Bronchial epithelial cell (primary cell): ENCODE data around the gene SPHK2. TPM values are rescaled to one million over a fixed set of nuclear protein-coding genes. Genes with fewer than 3 reads are reported as not detected.

Source experiments
- DNase-seq: peaks from one replicate; pipeline ENCODE4 v3.0.0-alpha.2; 2010; ENCODE audit warnings: low read depth
- FAIRE-seq: peaks from 2 replicates; lab custom pipeline; 2011; peaks lifted over from hg19 to GRCh38; lab: Jason Lieb, UNC
- H3K27me3 ChIP-seq: 2 replicates; pipeline ENCODE4 v1.5.1; 2011; ENCODE audit warnings: low read length; ENCODE audit not compliant: control insufficient read depth, insufficient read depth
- H3K36me3 ChIP-seq: 2 replicates; pipeline ENCODE4 v1.5.1; 2011; ENCODE audit warnings: low read length; ENCODE audit not compliant: control insufficient read depth, insufficient read depth
- H3K4me3 ChIP-seq: 2 replicates; pipeline ENCODE4 v1.5.1; 2011; ENCODE audit warnings: mild to moderate bottlenecking, low read depth, low read length, control low read depth
- CTCF ChIP-seq: IDR thresholded peaks from 2 replicates; pipeline ENCODE4 v1.5.1; 2011; ENCODE audit warnings: mild to moderate bottlenecking, moderate library complexity, low read length, control low read depth, inconsistent platforms; ENCODE audit not compliant: insufficient read depth, severe bottlenecking
- total RNA-seq: library from RNA; depleted of rRNA; stranded (reverse); fragments of >200 nt; gene quantifications from 2 replicates; pipeline ENCODE4 v1.2.1, GENCODE V29; 2014

SPHK2 gene
- total RNA-seq, 1 donor from 2014 or later = 3.4 TPM

DNA sequence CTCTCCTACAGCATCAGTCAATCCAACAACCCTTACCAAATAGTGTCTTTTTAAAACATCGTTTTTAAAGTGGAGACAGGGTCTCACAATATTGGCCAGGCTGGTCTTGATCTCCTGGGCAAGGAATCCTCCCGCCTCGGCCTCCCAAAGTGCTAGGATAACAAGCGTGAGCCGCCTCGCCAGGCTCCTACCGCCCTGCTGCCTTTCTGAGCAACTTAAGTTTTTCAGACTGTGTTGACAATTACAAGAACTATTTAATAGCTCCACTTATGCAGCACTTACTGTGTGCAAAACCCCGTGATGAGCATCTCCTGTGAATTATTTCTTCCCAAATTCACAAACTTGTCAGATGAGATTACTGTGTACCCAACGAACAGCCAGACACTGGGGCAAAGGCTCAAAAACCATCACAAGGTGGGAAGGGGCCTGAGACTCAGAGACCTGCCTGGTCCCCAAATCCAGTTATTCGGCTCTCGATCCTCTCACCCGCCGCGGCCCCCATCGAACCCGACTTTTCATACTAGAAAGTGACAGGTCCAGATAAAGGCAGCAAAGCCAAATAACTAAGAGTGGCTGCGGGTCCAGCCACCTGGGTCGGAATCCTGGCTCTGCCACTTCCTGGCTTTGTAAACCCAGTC lies 909 bp upstream of the SPHK2 start:
- TF ChIP-seq CTCF = no peak
- Histone ChIP-seq H3K27me3 (no peaks in the 10 kb centered on the region), H3K4me3 (peak overlapping the region; percentile 83), H3K36me3 (peaks cover 28% of the 10 kb centered on the region)
- FAIRE-seq (no peak), DNase-seq (no peak)

- DNase-seq = no peak
- no peaks in the 10 kb centered on the region for H3K27me3 ChIP-seq
- peaks cover 26% of the 10 kb centered on the region for H3K36me3 ChIP-seq
- peak overlapping the region; percentile 83 for H3K4me3 ChIP-seq
- TF ChIP-seq CTCF = no peak
- FAIRE-seq = no peak
Observed at GRCh38 chr19:48619692-48620585, 633 bp downstream of the SPHK2 start.

- no peak for FAIRE-seq
- no peak for DNase-seq
- H3K4me3 ChIP-seq = peak overlapping the region; percentile 32
Observed at GRCh38 chr19:48623556-48624066, 4.3 kb downstream of the SPHK2 start.

DNA sequence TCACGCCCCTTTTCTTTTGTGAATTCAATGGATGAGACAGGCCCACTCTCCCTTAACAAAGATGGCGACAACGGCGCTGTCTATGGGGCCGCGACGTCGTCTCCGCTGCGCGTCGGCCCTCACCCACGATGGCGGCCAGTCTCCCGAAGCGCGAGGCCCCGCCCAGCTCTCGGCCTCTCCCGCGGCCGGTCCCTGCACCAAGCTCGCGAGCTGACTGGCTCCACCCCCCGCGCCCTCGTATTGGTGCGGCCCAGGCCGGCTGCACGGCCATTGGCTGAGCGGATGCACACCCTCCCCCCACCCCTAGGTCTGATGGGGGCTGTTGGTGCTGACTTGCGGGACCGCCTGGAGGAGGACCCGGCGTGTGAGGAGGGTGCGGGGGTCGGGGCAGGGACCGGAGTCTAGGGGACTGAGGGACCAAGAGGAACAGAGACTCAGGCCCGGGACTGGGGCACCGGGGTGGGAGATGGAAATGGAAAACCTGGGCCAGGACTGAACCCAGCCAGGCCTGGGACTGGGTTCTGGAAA lies 4.8 kb downstream of the SPHK2 start:
- no peaks in the 10 kb centered on the region for H3K36me3 ChIP-seq
- FAIRE-seq (no peak), DNase-seq (peak; percentile 84)
- H3K4me3 ChIP-seq = peak overlapping the region; percentile 32
- TF ChIP-seq CTCF = no peak
- no peaks in the 10 kb centered on the region for H3K27me3 ChIP-seq

More at GRCh38 chr19:48623556-48624066, 4.3 kb downstream of the SPHK2 start:
- TF ChIP-seq CTCF = no peak
- Histone ChIP-seq H3K36me3 (no peaks in the 10 kb centered on the region), H3K27me3 (no peaks in the 10 kb centered on the region)

- DNase-seq (no peak), FAIRE-seq (no peak)
- no peak overlapping the region for H3K4me3 ChIP-seq
- TF ChIP-seq CTCF = no peak
- peaks cover 1% of the 10 kb centered on the region for H3K36me3 ChIP-seq
- H3K27me3 ChIP-seq = no peaks in the 10 kb centered on the region
Observed at GRCh38 chr19:48624791-48625723, 5.8 kb downstream of the SPHK2 start.
